HepG2 (cell line): ENCODE measurements around the gene ZNF697. TPM values are rescaled to one million over a fixed set of nuclear protein-coding genes. Genes with fewer than 3 reads are reported as not detected.
A peak's percentile ranks its signal among the peaks of the same experiment; 100 is the strongest.

Experiments
- CBX5 ChIP-seq: sonication (generic); formaldehyde crosslinking; IDR thresholded peaks from 2 replicates; pipeline ENCODE4 v1.4.0; 2020; ENCODE audit warnings: missing genetic modification reagents, borderline replicate concordance
- ELK4 ChIP-seq: sonication (generic); formaldehyde crosslinking; IDR thresholded peaks from 2 replicates; pipeline ENCODE4 v1.9.0; 2021; ENCODE audit warnings: missing genetic modification reagents, borderline replicate concordance
- IKZF4 ChIP-seq: sonication (generic); formaldehyde crosslinking; IDR thresholded peaks from 2 replicates; pipeline ENCODE4 v1.5.1; 2020; ENCODE audit warnings: borderline replicate concordance, mild to moderate bottlenecking, low read depth, missing genetic modification reagents; ENCODE audit errors: not compliant biosample characterization
- KLF16 ChIP-seq, 2 experiments: sonication (generic) in 1 of 2; formaldehyde crosslinking in 1 of 2; IDR thresholded peaks; 2 replicates each; pipeline versions ENCODE4 v1.6.1 to v1.8.0; 2016 to 2023; ENCODE audit warnings: missing genetic modification reagents in 2 of 2, missing compliant biosample characterization in 1 of 2
- MTA3 ChIP-seq: sonication (generic); formaldehyde crosslinking; IDR thresholded peaks from 2 replicates; pipeline ENCODE4 v1.4.0; 2020; ENCODE audit warnings: missing genetic modification reagents
- NR2F6 ChIP-seq, 2 experiments: IDR thresholded peaks; 2 replicates each; pipeline ENCODE4 v1.6.1; 2016; ENCODE audit warnings: antibody characterized with exemption in 1 of 2, mild to moderate bottlenecking in 1 of 2
- ONECUT2 ChIP-seq: sonication (generic); formaldehyde crosslinking; IDR thresholded peaks from 2 replicates; pipeline ENCODE4 v1.4.0; 2020; ENCODE audit warnings: missing genetic modification reagents
- POGZ ChIP-seq: sonication (generic); formaldehyde crosslinking; IDR thresholded peaks from 2 replicates; pipeline ENCODE4 v1.4.0; 2020; ENCODE audit warnings: mild to moderate bottlenecking, missing genetic modification reagents
- SAP130 ChIP-seq: IDR thresholded peaks from 2 replicates; pipeline ENCODE4 v1.6.1; 2016; ENCODE audit warnings: low read depth
- TARDBP ChIP-seq: sonication (generic); formaldehyde crosslinking; IDR thresholded peaks from 2 replicates; pipeline ENCODE4 v1.8.0; 2022; ENCODE audit warnings: mild to moderate bottlenecking, missing genetic modification reagents
- TOPORS ChIP-seq: sonication (generic); formaldehyde crosslinking; IDR thresholded peaks from 2 replicates; pipeline ENCODE4 v1.8.0; 2023; ENCODE audit warnings: mild to moderate bottlenecking, missing genetic modification reagents
- ZBED4 ChIP-seq: sonication (generic); formaldehyde crosslinking; IDR thresholded peaks from 2 replicates; pipeline ENCODE4 v1.4.0; 2020; ENCODE audit warnings: missing genetic modification reagents, borderline replicate concordance
- ZBTB49 ChIP-seq: sonication (generic); formaldehyde crosslinking; IDR thresholded peaks from 2 replicates; pipeline ENCODE4 v1.4.0; 2020; ENCODE audit warnings: missing genetic modification reagents, borderline replicate concordance
- ZNF253 ChIP-seq: sonication (generic); formaldehyde crosslinking; IDR thresholded peaks from 2 replicates; pipeline ENCODE4 v1.8.0; 2022; ENCODE audit warnings: mild to moderate bottlenecking, missing genetic modification reagents, borderline replicate concordance
- ZNF44 ChIP-seq: sonication (generic); formaldehyde crosslinking; IDR thresholded peaks from 2 replicates; pipeline ENCODE4 v1.5.1; 2020; ENCODE audit warnings: mild to moderate bottlenecking, missing genetic modification reagents
- ZNF549 ChIP-seq: sonication (generic); formaldehyde crosslinking; IDR thresholded peaks from 2 replicates; pipeline ENCODE4 v1.5.0; 2020; ENCODE audit warnings: missing genetic modification reagents
- ZNF564 ChIP-seq: sonication (generic); formaldehyde crosslinking; IDR thresholded peaks from 2 replicates; pipeline ENCODE4 v1.8.1; 2023; ENCODE audit warnings: mild to moderate bottlenecking, missing genetic modification reagents
- ZNF644 ChIP-seq: IDR thresholded peaks from 2 replicates; pipeline ENCODE4 v1.6.1; 2016; ENCODE audit warnings: low read depth
- polyA plus RNA-seq, 8 experiments: library from polyadenylated mRNA; depleted of rRNA in 3 of 8; stranded (reverse) in 7 of 8; unstranded in 1 of 8; fragments of >200 nt; fragmentation: Illumina TruSeq in 4 of 8; extraction: Trizol in 4 of 8; gene quantifications; 2 replicates each; pipeline versions ENCODE4 v1.2.1 to v1.2.3, GENCODE V29; 2011 to 2016; ENCODE audit warnings: low read depth in 4 of 8, missing spikeins in 1 of 8, mixed read lengths in 1 of 8; ENCODE audit not compliant: insufficient read depth in 1 of 8
- total RNA-seq, 5 experiments: library from RNA; depleted of rRNA; stranded (reverse); fragments of >200 nt; fragmentation: Illumina TruSeq; extraction: Trizol; gene quantifications; 2 replicates each; pipeline ENCODE4 v1.2.3, GENCODE V29; 2016; ENCODE audit warnings: low read depth in 1 of 5

ZNF697 gene
- total and polyA plus RNA-seq, 2 of the 13 experiments (the other 11 are each of a cell fraction or from before 2014, with no cell fraction given): 2.3 to 7.1 TPM

GRCh38 chr1:119647734-119648619 is at the start of gene ZNF697 (continued):
- TF ChIP-seq ZBTB49 (CRISPR knock-in tag): no peak
- no peak for TF ChIP-seq CBX5 (CRISPR knock-in tag)
- TF ChIP-seq MTA3 (CRISPR knock-in tag): no peak
- TF ChIP-seq ZNF564 (CRISPR knock-in tag): peak; percentile 65; the same call in 1 of the 2 replicates
- no peak for TF ChIP-seq ZNF644 (CRISPR knock-in tag)
- peak in 1 of 2 experiments; percentile 61; a peak in 1 of 4 replicates for TF ChIP-seq KLF16 (CRISPR knock-in tag; IDR thresholded peaks at IDR 0.05)
- TF ChIP-seq ZNF44 (CRISPR knock-in tag): no peak
- TF ChIP-seq ZBED4: 0 out of 2 replicates have a peak, but pooled peaks have one; percentile 43
- TF ChIP-seq ZNF253 (CRISPR knock-in tag): no peak
- TF ChIP-seq TARDBP (CRISPR knock-in tag): 0 out of 2 replicates have a peak, but pooled peaks have one; percentile 47
- TF ChIP-seq ELK4: no peak
- peak; percentile 44 for TF ChIP-seq IKZF4 (CRISPR knock-in tag)
- 0 out of 2 replicates have a peak, but pooled peaks have one; percentile 41 for TF ChIP-seq POGZ (CRISPR knock-in tag)
- peak; percentile 81 for TF ChIP-seq SAP130 (CRISPR knock-in tag)
- no peak for TF ChIP-seq ZNF549 (CRISPR knock-in tag)
- TF ChIP-seq ONECUT2 (CRISPR knock-in tag): no peak
- TF ChIP-seq NR2F6 (IDR thresholded peaks at IDR 0.05): no peak
- no peak for TF ChIP-seq NR2F6 (CRISPR knock-in tag; IDR thresholded peaks at IDR 0.05)
- peak; percentile 58 for TF ChIP-seq TOPORS
